Retina (tissue), 1 donor: ENCODE measurements around the gene UBAC2.

Source experiments
- DNase-seq: peaks from one replicate; pipeline ENCODE4 v3.0.0-alpha.2; 2016

Gene UBAC2

GRCh38 chr13:99200432-99201167, at the start of gene UBAC2:
Gene UBAC2, plus strand, starts transcription at chr13:99200854. Its CDS starts 55 bp downstream, at chr13:99200909.
- DNase-seq = peak; percentile 97

GRCh38 chr13:99151516-99151915, 49.1 kb upstream of the UBAC2 start:
- DNase-seq = no peak

GRCh38 chr13:99153219-99153618, 47.4 kb upstream of the UBAC2 start:
- DNase-seq = no peak

- DNase-seq = no peak
Measured at GRCh38 chr13:99154064-99154463, 46.6 kb upstream of the UBAC2 start.

- no peak for DNase-seq
Measured at GRCh38 chr13:99155821-99156220, 44.8 kb upstream of the UBAC2 start.

- DNase-seq = no peak
Measured at GRCh38 chr13:99157046-99157445, 43.6 kb upstream of the UBAC2 start.

GRCh38 chr13:99158846-99159245, 41.8 kb upstream of the UBAC2 start:
- peak; percentile 56 for DNase-seq

GRCh38 chr13:99159331-99160061, 41.2 kb upstream of the UBAC2 start:
- no peak for DNase-seq

GRCh38 chr13:99160415-99160814, 40.2 kb upstream of the UBAC2 start:
- DNase-seq = no peak

GRCh38 chr13:99161512-99161911, 39.1 kb upstream of the UBAC2 start:
- no peak for DNase-seq

GRCh38 chr13:99162567-99163361, 37.9 kb upstream of the UBAC2 start:
- no peak for DNase-seq

GRCh38 chr13:99164226-99164625, 36.4 kb upstream of the UBAC2 start:
- DNase-seq = no peak

GRCh38 chr13:99165753-99166587, 34.7 kb upstream of the UBAC2 start:
- DNase-seq = no peak

GRCh38 chr13:99172951-99173350, 27.7 kb upstream of the UBAC2 start:
- DNase-seq = no peak

GRCh38 chr13:99173606-99174005, 27.0 kb upstream of the UBAC2 start:
- DNase-seq = no peak

GRCh38 chr13:99174533-99175100, 26.0 kb upstream of the UBAC2 start:
- no peak for DNase-seq

GRCh38 chr13:99176309-99177276, 24.1 kb upstream of the UBAC2 start:
- peak; percentile 78 for DNase-seq

- DNase-seq = no peak
Measured at GRCh38 chr13:99178636-99179035, 22.0 kb upstream of the UBAC2 start.

- no peak for DNase-seq
Measured at GRCh38 chr13:99179460-99179859, 21.2 kb upstream of the UBAC2 start.

- no peak for DNase-seq
Measured at GRCh38 chr13:99182439-99182838, 18.2 kb upstream of the UBAC2 start.

GRCh38 chr13:99185606-99186005, 15.0 kb upstream of the UBAC2 start:
- no peak for DNase-seq
